ENCODE data around the gene PRSS57.
"Not testable (repeated sequence)": the region's sequence is repeated elsewhere in the genome, so short reads cannot be mapped to it uniquely, and the experiment has no call there.

PRSS57 gene

DNA sequence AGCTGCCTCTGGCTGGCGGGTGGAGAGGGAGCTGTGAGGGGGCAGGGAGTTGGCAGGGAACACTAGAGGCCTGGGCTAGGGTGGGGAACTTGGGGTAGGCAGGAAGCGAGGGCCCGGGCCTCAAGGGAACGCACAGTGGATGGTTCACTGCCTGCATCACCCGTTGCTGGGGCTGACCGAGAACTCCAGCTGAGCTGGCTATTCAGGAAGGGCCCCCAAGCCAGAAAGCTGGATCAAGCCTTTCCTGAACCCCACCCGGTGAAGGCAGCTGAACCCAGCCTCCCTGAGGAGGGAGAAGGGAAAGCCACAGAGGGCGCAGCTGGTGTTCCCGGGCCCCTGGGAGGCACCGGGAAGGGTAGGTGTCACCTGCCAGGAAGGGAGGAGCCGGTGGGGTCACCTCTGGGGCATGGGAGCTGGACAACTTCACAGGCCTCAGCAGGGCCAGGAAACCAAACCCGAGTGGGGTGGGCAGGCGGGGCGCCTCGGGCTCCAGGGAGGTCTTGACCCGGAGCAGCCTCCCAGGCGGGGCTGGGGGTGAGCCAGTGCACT, 27.4 kb upstream of the PRSS57 start:
- no peak for DNase-seq

DNA sequence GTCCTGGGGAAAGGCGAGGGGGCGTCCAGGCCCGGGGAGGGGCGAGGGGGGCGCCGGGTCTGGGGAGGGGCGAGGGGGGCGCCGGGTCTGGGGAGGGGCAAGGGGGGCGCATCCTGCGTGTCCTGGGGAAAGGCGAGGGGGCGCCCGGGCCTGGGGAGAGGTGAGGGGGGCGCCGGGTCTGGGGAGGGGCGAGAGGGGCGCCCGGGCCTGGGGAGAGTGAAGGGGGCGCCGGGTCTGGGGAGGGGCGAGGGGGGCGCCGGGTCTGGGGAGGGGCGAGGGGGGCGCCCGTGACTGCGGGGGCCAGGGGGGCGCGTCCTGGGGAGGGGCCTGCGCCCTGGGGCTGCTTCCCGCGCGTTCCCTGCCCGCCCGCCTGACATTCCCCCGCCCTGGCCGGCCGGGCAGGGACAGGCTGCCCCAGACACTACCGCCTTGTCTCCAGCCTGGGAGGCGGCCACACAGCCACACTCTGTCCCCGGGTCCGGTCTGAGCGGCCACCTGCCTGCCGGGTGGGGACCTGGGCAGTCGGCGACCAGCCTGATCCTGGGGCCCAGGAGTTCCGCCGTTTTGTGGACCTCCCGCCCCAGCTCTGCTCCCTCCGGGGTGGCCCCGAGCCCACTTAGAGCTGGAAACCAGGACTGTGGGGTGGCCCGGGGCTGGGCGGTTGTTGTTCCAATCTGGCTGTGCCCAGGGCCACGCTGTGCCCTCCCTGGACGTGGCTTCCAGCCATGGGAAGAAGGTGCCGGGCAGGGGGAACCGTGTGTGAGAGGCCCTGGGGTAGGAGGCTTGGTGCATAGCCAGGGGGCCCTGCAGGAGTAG, 25.3 kb upstream of the PRSS57 start:
- no peak for DNase-seq

DNA sequence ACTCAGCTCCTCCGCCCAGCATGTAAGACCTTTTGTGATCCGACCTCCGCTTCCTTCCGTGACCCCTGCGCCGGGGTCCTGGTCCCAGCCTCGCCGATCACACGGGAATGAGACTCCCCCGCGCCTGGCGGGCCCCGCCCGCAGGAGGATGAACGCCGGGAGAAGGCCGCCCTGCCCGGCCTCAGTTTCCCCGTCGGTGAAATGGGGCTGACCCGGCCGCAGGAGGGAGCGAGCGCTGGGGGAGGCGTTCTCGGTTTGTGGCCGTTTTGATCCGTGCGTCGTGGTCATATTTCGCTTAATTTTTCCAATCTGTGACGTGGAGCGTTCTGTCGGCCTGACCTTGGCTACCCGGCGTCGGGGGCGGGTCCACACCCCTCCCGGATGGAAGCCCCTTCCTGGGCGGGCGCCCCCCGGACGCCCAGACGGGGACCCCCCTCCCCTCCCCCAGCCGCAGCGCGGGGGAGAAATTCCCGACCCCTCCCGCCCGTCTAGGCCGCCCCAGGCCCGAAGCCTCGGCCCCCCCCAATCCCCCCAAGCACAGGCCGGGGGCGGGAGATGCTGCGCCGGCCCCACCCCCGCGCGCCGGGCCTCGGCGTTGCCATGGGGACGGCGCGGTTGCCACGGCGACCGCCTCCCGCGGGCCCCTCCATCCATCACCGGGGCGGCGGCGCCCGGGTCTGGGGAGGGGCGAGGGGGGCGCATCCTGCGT, 24.5 kb upstream of the PRSS57 start:
- no peak for DNase-seq

DNA sequence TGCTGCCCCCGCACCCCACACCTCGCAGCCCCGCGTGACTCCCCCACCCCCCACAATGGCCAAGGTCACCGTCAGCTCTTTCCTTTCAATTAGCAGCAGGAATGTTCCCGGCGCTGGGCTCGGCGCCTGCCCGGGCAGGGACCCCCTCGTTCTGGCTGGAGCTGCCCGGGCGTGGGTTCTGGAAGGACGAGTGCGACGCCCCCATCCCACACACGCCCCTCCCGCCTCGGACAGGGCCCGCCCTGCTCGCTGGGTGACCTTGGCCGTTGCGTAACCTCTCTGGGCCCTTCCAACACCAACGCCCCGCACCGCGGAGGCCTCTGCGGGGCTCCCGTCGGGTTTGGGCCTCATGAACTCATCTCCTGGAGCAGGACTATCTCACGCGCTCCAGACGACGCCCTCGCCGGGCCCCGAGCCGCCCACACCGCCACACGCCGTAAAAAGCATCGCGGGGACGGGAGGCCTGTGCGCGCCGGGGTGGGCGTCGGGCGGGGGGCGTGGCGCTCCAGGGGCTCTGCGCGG, 23.8 kb upstream of the PRSS57 start:
- DNase-seq, result no peak

DNA sequence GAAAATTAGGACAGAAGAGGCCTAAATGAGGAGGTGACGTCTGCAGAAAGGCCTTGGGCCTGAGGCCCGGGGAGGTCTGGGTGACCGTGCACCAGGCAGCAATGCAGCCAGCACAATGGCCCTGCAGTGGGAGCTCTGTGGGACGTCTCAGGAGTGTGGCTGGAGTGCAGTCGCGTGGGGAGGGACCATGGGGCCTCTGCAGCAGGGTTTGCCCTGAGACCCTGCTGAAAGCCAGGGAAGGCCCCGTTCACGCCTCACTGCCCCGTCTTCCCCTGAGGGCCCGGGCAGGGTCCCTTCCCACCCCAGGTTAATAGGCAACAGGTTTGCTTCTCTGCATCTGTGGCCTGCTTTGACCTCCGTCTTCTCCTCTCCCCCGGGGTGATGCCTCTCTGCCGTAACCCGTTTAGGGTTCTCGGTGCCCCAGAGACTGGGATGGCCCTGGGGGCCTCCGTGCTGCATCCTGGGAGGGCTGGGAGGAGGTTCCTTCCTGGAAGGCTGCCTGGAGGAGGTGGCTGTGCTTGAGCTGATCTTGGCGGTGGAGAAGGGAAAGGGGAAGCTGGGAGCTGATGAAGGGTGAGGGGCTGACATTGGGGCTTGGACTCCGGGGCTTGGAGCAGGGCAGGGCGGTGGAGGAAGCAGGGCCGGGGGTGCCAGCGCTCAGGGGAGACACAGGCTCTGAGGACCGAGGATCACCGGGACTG, 23.1 kb upstream of the PRSS57 start:
- DNase-seq, result no peak

DNA sequence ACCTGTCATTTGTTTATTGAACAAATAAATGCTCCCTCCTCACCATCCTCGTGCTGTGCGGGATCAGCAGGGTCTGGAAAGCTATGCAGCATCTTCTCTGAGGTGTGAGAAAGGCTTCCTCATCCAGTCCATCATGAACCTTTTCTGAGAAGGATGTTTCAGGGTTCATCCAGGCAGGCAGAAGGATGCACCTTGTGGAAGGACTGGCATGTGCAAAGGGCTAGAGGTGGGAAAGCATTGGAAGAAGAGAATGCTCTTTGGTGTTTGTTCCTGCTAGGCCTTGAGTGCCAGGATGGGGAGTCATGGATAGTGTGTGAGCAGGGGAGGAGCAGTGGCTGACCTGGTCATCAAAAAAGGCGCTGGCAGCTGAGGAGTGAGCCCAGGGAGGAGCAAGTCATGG, 20.1 kb upstream of the PRSS57 start:
- DNase-seq, result no peak

DNA sequence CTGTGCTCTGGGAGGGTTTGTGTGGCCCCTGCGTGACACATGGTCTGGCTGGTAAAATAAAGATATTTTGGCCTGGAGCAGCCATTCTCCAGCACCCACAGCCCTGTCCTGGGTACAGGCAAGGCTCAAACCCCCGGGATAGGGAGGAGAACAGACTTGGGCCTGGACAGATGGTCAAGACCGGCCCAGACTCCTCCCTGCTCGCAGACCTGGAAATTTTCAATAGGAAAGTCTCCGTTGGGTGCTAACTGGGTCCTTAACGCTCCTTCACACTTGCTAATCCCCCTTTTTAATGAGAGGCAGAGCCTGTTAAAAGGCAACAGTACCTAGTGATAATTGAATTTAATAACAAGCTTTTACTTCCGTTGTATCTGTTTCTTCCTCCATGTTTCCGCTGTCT, 16.0 kb upstream of the PRSS57 start:
- DNase-seq, result no peak

DNA sequence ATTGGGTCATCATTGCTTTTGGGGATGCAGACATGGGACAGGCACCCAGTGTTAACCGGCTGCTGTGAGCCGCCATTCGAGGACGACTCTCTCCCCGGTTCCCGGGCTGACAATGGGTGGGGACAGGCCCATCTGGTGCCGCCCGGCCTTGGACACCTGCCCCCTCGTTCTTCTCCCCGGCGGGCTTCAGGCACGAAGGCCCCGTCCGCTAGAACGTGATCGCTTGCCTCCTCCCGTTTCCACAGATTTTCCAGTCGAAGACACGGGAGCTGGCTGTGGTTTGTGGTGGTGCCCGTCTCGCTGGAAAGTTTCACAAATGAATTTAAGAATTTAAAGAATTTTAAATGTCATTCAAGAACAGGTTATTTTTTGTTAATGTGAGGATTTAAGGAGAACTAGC, 15.5 kb upstream of the PRSS57 start:
- DNase-seq, result no peak

DNA sequence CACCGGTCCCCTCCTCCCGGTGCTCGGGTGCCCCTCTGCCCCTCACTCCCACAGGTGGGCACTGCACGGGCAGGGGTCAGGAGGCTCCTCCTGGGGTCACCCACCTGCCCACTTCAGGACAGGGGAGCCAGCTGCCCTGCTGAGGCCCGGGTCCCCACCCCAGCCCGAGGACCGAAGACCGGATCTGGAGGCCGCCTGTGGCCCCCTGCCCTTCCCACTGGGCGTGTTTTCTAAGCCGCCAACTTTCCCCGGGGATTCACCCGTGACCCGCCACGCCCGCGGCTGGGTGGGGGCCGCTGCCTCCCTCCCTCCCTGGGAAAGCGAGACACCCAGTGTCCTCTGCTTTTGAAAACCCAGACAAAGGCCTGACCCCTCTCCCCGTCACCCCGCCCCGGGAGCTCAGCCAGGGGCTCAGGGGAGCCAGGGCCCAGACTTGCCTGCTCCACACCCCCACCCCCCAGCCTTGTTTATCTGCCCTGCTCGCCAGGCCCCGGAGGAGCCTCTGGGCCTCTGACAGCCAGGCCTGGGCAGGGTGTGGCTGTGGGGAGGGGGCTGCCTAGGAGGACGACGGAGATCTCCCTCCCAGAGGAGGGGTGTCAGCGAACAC, 14.8 kb upstream of the PRSS57 start:
- no peak for DNase-seq

DNA sequence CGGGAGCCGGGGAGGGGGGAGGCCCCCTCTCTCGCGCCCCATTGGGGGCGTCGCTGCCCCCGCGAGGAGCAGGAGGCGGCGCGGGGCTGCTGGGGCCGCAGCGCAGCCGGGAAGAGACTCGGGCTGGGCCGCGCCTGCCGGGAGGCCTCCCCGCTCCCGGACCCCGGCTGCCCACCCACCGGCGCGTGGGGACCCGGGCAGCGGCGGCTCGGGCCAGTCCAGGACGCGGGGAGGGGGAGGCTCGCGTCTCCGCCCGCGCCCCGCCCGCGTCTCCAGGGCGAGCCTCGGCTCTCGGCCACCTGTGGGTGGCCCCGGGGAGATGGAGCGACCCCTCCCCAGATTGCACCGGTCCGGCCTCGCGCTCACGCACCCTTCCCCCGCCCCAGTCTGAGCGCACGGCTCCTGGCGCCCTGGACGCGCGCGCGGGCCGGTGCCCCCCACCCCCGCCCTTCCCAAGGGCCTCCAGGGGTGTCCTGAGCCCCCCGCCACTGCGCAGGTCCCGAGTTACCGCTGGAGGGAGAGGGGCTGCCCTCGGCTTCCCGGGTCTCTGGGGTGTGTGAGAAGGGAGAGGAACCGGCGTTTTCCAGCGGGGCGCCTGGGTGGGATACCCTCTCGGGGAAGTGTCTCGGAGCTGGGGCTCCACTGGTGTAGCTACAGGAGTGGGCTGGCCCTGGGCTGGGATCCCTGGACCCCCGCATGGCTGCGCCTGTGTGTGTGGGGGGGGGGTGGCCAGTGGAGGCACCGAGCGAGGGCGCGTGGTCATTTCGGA, 14.1 kb upstream of the PRSS57 start:
- DNase-seq, result no peak

DNA sequence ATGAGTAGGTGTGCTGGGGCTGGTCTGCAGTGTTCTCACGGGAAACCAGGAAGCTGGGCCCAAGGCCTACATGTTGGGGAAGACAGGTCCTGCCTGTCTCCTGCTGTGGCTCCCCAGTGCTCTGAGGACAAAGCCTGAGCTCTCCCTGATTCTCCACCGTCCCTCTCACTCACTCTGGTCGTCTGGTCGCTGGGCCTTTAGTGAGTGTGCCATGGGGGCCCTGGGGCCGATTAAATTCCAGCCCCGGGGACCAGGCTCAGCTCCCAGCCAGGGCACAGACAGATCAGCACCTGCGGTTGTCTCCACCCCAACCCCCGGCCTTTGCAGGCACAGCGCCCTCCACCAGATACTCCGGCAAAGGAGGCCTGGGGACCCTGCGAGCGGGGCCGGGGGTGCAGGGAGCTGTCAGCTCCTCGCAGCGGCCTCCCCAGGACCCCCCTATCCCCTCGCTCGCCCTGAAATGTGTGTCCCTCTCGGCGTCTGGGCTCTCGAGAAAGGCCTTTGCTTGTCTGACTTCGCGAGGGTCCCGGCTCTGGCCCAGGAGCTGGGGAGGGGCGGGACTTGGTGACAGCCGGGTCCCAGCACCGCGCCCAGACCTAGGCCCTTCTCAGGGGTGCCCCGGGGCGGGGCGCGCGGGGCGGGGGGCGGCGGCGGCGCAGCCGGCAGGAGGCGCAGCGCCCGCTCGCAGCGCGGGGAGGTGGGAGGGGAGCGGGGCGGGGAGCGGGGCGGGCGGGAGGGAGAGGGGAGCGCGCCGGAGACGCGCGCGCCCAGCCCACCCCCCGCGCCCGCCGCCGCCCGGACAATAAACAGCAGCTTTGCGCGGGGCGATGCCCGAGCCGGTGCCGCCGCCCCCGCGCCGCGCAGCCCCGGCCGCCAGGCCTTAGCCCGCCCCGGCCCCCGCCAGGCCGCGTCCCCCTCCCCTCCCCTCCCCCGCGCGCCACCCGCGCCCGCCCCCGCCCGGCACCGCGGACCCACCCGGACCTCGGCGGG, 13.2 kb upstream of the PRSS57 start, which contains the start of gene PALM:
Gene PALM (plus strand): TSS at position 782 of the 990 bp plus-strand sequence. CDS start 212 bp downstream, outside the sequence.
- no peak for DNase-seq

DNA sequence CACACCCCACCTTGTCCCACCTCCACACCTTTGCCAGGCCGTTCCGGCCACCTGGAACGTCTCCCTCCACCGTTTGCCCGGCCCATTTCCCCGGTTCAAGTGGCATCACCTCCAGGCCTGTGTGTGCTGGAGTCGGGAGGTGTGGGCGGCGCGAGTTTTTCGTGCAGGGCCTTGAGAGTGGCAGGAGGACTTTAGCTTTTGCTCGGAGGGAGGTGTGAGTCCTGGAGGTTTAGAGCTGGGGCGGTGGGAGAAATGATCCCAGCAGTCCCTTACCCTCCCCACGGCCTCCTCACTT, 9.1 kb upstream of the PRSS57 start:
- no peak for DNase-seq

DNA sequence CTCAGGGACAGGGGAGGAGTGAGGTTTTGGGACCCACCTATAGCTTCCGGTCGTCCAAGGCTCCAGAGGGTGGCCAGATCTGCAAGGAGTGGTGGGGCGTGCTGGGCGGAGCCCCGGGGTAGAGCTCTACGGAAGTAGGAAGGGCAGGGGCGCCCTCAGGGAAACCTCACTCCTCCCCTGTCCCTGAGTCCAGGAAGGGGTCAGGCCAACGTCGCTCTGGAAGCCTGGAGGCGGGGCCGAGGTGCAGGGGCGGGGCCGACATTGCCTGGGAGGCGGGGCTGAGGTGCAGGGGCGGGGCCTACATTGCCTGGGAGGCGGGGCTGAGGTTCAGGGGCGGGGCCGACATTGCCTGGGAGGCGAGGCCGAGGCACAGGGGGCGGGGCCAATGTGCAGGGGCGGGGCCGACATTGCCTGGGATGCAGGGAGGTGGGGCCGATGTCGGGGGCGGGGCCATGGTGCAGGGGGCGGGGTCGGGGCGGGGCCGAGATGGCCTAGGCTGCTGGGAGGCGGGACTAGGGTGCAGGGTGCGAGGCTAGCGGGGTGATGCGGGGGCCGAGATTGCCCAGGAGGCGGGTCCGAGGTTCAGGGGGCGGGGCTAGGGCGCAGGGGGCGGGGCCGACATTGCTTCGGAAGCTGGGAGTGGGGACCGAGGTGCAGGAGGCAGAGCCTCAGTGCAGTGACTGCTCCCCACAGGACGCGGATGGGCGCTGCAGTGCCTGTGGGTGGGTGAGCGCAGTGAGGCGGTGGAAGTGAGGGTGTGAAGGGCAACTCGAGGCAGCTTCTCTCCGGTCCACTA, 8.6 kb upstream of the PRSS57 start:
- peak; percentile 91 to 96 for DNase-seq

DNA sequence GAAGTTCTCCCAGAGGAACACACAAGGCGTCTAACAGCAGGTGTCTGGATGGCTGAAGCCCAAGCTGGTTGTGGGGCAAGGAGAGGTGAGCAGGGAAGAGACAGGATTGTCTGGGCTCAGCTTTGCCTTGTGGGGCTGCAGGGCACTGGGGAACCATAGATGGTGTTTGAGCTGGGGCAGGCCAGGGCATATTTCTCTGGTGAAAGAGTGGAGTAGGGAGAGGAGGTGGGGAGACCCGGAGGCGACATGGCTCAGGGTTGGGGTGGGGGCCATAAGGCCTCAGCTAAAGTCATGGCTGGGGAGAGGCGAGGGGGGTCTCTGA, 8.0 kb upstream of the PRSS57 start:
- no peak for DNase-seq

DNA sequence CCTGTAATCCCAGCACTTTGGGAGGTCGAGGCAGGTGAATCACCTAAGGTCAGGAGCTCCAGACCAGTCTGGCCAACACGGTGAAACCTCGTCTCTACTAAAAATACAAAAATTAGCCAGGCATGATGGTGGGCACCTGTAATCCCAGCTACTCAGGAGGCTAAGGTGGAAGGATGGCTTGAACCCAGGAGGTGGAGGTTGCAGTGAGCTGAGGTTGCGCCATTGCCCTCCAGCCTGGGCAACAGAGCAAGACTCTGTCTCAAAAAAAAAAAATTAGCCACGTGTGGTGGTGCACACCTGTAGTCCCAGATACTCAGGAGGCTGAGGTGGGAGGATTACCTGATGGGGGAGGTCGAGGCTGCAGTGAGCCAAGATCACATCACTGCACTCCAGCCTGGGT, 7.6 kb upstream of the PRSS57 start:
- DNase-seq, result not testable (repeated sequence)

DNA sequence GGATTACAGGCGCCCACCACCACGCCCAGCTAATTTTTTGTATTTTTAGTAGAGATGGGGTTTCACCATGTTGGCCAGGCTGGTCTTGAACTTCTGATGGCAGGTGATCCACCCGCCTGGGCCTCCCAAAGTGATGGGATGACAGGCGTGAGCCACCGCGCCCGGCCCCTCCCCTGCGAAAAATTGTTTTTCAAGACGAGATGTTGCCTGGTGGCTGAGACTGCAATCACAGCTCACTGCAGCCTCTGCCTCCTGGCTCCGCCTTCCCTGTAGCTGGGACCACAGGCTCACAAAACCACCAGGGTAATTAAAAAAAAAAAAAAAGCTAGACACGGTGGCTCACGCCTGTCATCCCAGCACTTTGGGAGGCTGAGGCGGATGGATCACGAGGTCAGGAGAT, 4.6 kb upstream of the PRSS57 start:
- peak in 1 of 2 donors; percentile 8 for DNase-seq

DNA sequence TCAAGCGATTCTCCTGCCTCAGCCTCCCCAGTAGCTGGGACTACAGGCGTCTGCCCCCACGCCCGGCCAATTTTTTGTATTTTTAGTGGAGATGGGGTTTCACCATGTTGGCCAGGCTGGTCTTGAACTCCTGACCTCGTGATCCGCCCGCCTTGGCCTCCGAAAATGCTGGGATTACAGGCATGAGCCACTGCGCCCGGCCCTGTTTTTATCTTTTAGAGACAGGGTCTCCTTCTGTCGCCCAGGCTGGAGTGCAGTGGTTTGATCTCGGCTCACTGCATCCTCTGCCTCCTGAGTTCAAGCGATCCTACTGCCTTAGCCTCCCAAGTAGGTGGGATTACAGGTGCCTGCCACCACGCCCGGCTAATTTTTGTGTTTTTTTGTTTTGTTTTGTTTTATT, 3.3 kb upstream of the PRSS57 start:
- DNase-seq, result not testable (repeated sequence)

DNA sequence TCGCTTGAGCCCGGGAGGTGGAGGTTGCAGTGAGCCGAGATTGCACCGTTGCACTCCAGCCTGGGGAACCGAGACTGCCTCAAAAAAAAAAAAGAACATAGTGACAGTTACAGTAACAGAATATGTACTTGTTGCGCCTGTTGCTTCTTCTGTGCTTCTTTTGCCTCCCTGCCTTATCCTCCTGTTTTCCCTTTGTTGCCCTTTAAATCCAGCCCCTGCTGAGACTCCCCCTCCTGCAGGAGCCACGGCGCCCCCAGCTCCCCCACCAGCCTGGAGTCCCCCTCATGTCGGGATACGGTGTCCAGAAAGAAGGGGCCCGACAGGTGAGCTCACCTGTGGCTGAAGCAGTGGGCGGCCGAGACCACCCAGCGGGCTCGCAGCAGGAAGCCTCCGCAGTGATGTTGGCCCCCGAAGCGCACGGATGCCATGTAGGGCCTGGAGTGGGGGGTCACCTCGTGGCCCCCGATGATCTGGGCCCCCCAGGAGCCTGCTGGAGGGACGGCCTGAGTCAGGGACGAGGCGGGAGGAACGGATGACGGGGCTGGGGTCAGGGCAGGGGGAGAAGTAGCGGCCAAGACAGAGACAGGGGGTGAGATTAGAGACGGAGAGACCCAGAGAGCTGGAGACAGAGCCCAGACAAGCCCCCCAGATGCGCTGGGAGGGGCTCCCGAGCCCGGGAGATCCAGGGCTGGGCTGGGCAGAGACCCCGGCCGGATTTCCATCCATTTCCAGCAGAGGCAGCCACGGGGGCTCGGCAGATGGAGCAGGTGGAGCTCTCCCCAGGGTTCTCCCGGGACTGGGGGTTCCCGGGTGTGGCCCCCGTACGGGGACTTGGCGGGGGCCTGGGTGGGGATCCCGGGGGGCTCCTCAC, 536 bp downstream of the PRSS57 start:
- DNase-seq, result no peak

DNA sequence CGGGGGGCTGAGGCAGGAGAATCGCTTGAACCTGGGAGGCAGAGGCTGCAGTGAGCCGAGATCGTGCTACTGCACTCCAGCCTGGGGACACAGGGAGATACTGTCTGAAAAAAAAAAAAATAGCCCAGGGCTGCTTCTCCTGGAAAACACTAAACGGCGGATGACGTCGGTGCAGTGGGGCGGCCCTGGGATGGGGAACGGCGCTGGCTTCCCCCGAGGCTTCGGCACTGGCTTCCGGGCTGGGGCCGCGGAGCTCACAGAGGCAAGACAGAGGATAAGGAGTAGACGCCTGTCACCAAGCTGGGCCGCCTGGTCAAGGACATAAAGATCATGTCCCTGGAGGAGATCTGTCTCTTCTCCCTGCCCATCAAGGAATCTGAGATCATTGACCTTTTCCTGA, 5.0 kb downstream of the PRSS57 start:
- DNase-seq, result no peak
